Esophagus squamous epithelium (tissue), 5 donors: Measurements from ENCODE around the gene HRK. TPM values are rescaled to one million over a fixed set of nuclear protein-coding genes. Genes with fewer than 3 reads are reported as not detected.

Experiments used
- DNase-seq: peaks from one replicate; lab custom pipeline; 2025; lab: John Stamatoyannopoulos, UW
- H3K27ac ChIP-seq, 4 donors: fragments of 200-600 bp; sonication (generic); one replicate each; pipeline ENCODE4 v1.5.1; 2016 to 2019; ENCODE audit warnings: mild to moderate bottlenecking in 1 of 4
- H3K27me3 ChIP-seq, 4 donors: fragments of 200-600 bp; sonication (generic); 1 replicate in 3 of 4; 2 replicates in 1 of 4; pipeline versions ENCODE4 v1.5.1 to v1.6.0; 2017 to 2021; ENCODE audit warnings: antibody characterized with exemption in 1 of 4
- H3K36me3 ChIP-seq, 3 donors: fragments of 200-600 bp; sonication (generic); one replicate each; pipeline ENCODE4 v1.5.1; 2016 to 2019
- H3K4me1 ChIP-seq, 3 donors: fragments of 200-600 bp; sonication (generic); one replicate each; pipeline ENCODE4 v1.5.1; 2017 to 2019
- H3K4me3 ChIP-seq, 4 donors: fragments of 200-600 bp; sonication (generic); 1 replicate in 3 of 4; 2 replicates in 1 of 4; pipeline ENCODE4 v1.5.1; 2016 to 2019; ENCODE audit warnings: mild to moderate bottlenecking in 2 of 4, moderate library complexity in 1 of 4
- H3K9me3 ChIP-seq, 3 donors: fragments of 200-600 bp; sonication (generic); one replicate each; pipeline ENCODE4 v1.5.1; 2016 to 2019
- POLR2A ChIP-seq, 4 donors: fragments of 450-650 bp; IDR thresholded peaks; one replicate each; pipeline ENCODE4 v1.6.1; 2017; ENCODE audit warnings: antibody characterized with exemption in 4 of 4, mild to moderate bottlenecking in 4 of 4, moderate library complexity in 3 of 4
- WGBS, 2 donors: methylation state at CpG; one replicate each; pipeline ENCODE4 v1.1.5; 2018; 5-methylcytosine and 5-hydroxymethylcytosine counted together
- intact Hi-C: fragments of 100-400 bp; cut with DNase I; formaldehyde crosslinking; loops from one replicate; pipeline ENCODE4 v1.15.0; 2022
- total RNA-seq, 4 donors: library from RNA; depleted of rRNA; stranded (reverse); fragments of >200 nt; gene quantifications; one replicate each; pipeline ENCODE4 v1.1.0, GENCODE V29; 2016
- TF ChIP-seq, protein P1 (sequence below), 6 experiments: fragments of 450-650 bp in 4 of 6; fragments of 200-600 bp in 2 of 6; sonication (generic) in 2 of 6; IDR thresholded peaks; one replicate each; pipeline ENCODE4 v1.5.1; 2016 to 2019; ENCODE audit warnings: antibody characterized with exemption in 6 of 6, mild to moderate bottlenecking in 4 of 6, moderate library complexity in 4 of 6
- donor health status: DM: yes; HTN: yes; CAD: no.

Gene HRK
- total RNA-seq, 4 donors from 2014 or later = 0.19 to 1.00 (median 0.25) TPM

- TF ChIP-seq POLR2A (IDR thresholded peaks at IDR 0.05) = no peak
- TF ChIP-seq, protein P1, sequence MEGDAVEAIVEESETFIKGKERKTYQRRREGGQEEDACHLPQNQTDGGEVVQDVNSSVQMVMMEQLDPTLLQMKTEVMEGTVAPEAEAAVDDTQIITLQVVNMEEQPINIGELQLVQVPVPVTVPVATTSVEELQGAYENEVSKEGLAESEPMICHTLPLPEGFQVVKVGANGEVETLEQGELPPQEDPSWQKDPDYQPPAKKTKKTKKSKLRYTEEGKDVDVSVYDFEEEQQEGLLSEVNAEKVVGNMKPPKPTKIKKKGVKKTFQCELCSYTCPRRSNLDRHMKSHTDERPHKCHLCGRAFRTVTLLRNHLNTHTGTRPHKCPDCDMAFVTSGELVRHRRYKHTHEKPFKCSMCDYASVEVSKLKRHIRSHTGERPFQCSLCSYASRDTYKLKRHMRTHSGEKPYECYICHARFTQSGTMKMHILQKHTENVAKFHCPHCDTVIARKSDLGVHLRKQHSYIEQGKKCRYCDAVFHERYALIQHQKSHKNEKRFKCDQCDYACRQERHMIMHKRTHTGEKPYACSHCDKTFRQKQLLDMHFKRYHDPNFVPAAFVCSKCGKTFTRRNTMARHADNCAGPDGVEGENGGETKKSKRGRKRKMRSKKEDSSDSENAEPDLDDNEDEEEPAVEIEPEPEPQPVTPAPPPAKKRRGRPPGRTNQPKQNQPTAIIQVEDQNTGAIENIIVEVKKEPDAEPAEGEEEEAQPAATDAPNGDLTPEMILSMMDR (IDR thresholded peaks at IDR 0.05) = no peak
- H3K9me3 ChIP-seq = peaks cover 0 to 8% (median 5%) of the 10 kb centered on the region in 3 donors
- H3K27ac ChIP-seq = no peak overlapping the region
- H3K27me3 ChIP-seq = peaks cover 0 to 78% (median 3%) of the 10 kb centered on the region in 4 donors
- H3K4me3 ChIP-seq = no peak overlapping the region
- WGBS, 2 donors = 77 to 81% methylated on average over 3 to 4 of the region's 4 CpGs
- H3K4me1 ChIP-seq = peaks cover 12 to 16% (median 13%) of the 10 kb centered on the region in 3 donors
- intact Hi-C loops = no loop called here
- no peak for DNase-seq
- no peaks in the 10 kb centered on the region for H3K36me3 ChIP-seq
Measured at GRCh38 chr12:116874324-116874995, 6.8 kb downstream of the HRK start.

DNA sequence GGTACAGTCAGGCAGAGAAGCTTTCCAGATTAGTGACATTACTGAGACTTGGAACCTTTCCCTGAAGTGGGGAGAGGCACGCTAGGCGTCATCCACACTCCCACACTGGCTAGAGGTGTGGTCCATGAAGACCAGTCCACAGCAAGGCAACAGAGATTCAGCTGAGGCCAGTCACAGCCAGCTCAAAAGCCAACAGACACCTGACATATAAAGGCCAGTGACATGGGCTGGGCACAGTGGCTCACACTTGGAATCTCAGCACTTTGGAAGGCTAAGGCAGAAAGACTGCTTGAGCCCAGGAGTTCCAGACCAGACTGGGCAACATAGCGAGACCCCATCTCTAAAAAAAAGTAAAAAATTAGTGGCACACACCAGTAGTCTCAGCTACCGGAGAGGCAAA, 10.9 kb downstream of the HRK start:
- WGBS, 2 donors = 62 to 78% methylated on average over 1 to 4 of the region's 4 CpGs
- H3K27ac ChIP-seq = no peak overlapping the region
- no peaks in the 10 kb centered on the region for H3K36me3 ChIP-seq
- no peak overlapping the region for H3K4me3 ChIP-seq
- peaks cover 0 to 42% (median 0%) of the 10 kb centered on the region in 4 donors for H3K27me3 ChIP-seq
- no peak for TF ChIP-seq POLR2A (IDR thresholded peaks at IDR 0.05)
- TF ChIP-seq, protein P1 (IDR thresholded peaks at IDR 0.05) = no peak
- H3K4me1 ChIP-seq = no peaks in the 10 kb centered on the region
- intact Hi-C loops = no loop called here
- peaks cover 0 to 8% (median 5%) of the 10 kb centered on the region in 3 donors for H3K9me3 ChIP-seq
- no peak for DNase-seq

DNA sequence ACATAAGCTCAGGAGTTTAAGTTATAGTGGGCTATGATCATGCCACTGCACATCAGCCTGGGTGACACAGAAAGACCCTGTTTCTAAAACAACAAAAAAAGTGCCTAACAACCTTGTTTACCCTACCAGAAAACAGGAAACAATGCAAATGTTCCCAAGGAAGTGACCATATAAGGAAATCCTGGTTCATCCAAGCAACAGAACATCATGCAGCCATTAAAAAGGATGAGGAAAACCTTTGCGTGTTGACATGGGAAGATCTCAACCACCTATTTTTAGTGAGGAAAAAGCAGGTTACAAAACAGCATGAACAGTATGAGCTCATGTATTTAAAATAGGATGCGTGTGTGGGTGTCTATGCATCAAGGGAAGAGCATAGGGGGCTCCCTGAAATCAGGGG, 13.7 kb downstream of the HRK start:
- WGBS, 2 donors = 85 to 91% methylated on average over 2 of the region's 2 CpGs
- intact Hi-C loops = no loop called here
- Histone ChIP-seq H3K9me3 (no peaks in the 10 kb centered on the region), H3K4me1 (no peaks in the 10 kb centered on the region), H3K4me3 (no peak overlapping the region), H3K27ac (no peak overlapping the region), H3K27me3 (peaks cover 0 to 35% (median 0%) of the 10 kb centered on the region in 4 donors), H3K36me3 (no peaks in the 10 kb centered on the region)
- TF ChIP-seq, protein P1 (IDR thresholded peaks at IDR 0.05) = no peak
- TF ChIP-seq POLR2A (IDR thresholded peaks at IDR 0.05) = no peak
- DNase-seq = no peak

- no peak for DNase-seq
- TF ChIP-seq, protein P1 (IDR thresholded peaks at IDR 0.05) = no peak
- TF ChIP-seq POLR2A (IDR thresholded peaks at IDR 0.05) = no peak
- Histone ChIP-seq H3K27me3 (peaks cover 0 to 34% (median 0%) of the 10 kb centered on the region in 4 donors), H3K9me3 (no peaks in the 10 kb centered on the region), H3K4me1 (peaks cover 0 to 6% (median 0%) of the 10 kb centered on the region in 3 donors), H3K27ac (no peak overlapping the region), H3K36me3 (no peaks in the 10 kb centered on the region), H3K4me3 (no peak overlapping the region)
- intact Hi-C loops = no loop called here
- 46 to 66% methylated on average over 13 of the region's 13 CpGs for WGBS, 2 donors
Measured at GRCh38 chr12:116864371-116865160, 16.7 kb downstream of the HRK start.

DNA sequence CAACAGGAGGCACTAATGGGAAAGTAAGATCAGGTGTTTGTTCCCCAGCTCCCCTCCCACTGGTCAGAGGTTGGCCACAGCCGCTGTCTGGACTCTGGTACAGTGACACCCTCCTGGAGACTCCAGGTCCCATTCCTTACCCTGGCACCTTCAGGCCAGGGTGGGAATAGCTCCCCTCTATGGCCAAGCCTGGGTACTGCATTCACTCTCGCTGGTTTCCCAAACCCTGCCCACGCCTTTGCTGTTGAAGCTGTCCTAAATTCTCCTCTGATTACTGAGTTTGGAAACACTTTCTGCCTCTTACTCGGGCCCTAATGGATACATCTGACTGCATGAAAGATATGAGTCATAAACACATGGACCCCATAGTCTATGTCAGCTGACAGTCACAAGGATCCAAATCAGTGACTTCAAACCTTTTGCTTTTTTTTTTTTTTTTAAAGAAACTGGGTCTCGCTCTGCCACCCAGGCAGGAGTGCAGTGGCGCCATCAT, 17.9 kb downstream of the HRK start:
- intact Hi-C loops = no loop called here
- Histone ChIP-seq H3K4me3 (no peak overlapping the region), H3K27me3 (peaks cover 0 to 46% (median 0%) of the 10 kb centered on the region in 4 donors), H3K27ac (no peak overlapping the region), H3K4me1 (peaks cover 0 to 6% (median 0%) of the 10 kb centered on the region in 3 donors), H3K36me3 (no peaks in the 10 kb centered on the region), H3K9me3 (no peaks in the 10 kb centered on the region)
- no peak for TF ChIP-seq POLR2A (IDR thresholded peaks at IDR 0.05)
- TF ChIP-seq, protein P1 (IDR thresholded peaks at IDR 0.05) = peak in 2 of 6 experiments; percentile 19 to 44
- 47% methylated on average over 5 to 6 of the region's 6 CpGs for WGBS, 2 donors
- DNase-seq = no peak
